Stimulated activated naive CD4-positive, alpha-beta T cell treated with Interleukin-2 at 50 U/mL for 16 hours (primary cell): ENCODE measurements around the gene HGD.

ENCODE experiments used
- DNase-seq: peaks from one replicate; lab custom pipeline; 2025; lab: John Stamatoyannopoulos, UW

Gene HGD

GRCh38 chr3:120682095-120682681, at the start of gene HGD:
TSS of gene HGD (minus strand) at chr3:120682239. CDS start at chr3:120682111, 128 bp downstream.
- DNase-seq = no peak

GRCh38 chr3:120730576-120731542, 48.8 kb upstream of the HGD start:
- no peak for DNase-seq

- no peak for DNase-seq
Observed at GRCh38 chr3:120726791-120727190, 44.8 kb upstream of the HGD start.

- peak; percentile 46 for DNase-seq
Observed at GRCh38 chr3:120719167-120719834, 37.3 kb upstream of the HGD start.

- no peak for DNase-seq
Observed at GRCh38 chr3:120713262-120713661, 31.2 kb upstream of the HGD start.

- DNase-seq = no peak
Observed at GRCh38 chr3:120710369-120710768, 28.3 kb upstream of the HGD start.

- no peak for DNase-seq
Observed at GRCh38 chr3:120708408-120708807, 26.4 kb upstream of the HGD start.

GRCh38 chr3:120706950-120707349, 24.9 kb upstream of the HGD start:
- no peak for DNase-seq

- no peak for DNase-seq
Observed at GRCh38 chr3:120705884-120706582, 24.0 kb upstream of the HGD start.

GRCh38 chr3:120699333-120699732, 17.3 kb upstream of the HGD start:
- no peak for DNase-seq

GRCh38 chr3:120693439-120694171, 11.6 kb upstream of the HGD start:
- DNase-seq = no peak

- no peak for DNase-seq
Observed at GRCh38 chr3:120689395-120689794, 7.4 kb upstream of the HGD start.

- DNase-seq = no peak
Observed at GRCh38 chr3:120688121-120688520, 6.1 kb upstream of the HGD start.

- DNase-seq = no peak
Observed at GRCh38 chr3:120685411-120685810, 3.4 kb upstream of the HGD start.

- no peak for DNase-seq
Observed at GRCh38 chr3:120684896-120685295, 2.9 kb upstream of the HGD start.

GRCh38 chr3:120683671-120684301, 1.7 kb upstream of the HGD start:
- no peak for DNase-seq

- DNase-seq = no peak
Observed at GRCh38 chr3:120683213-120683612, 1.2 kb upstream of the HGD start.

- no peak for DNase-seq
Observed at GRCh38 chr3:120681506-120682038, 467 bp downstream of the HGD start.

- DNase-seq = no peak
Observed at GRCh38 chr3:120681018-120681417, 1.0 kb downstream of the HGD start.

- DNase-seq = no peak
Observed at GRCh38 chr3:120680193-120680894, 1.7 kb downstream of the HGD start.
